ENCODE data around the gene PRSS38. TPM values are rescaled to one million over a fixed set of nuclear protein-coding genes. Genes with fewer than 3 reads are reported as not detected.

Gene PRSS38
- polyA plus RNA-seq, 2 of the 4 experiments (the other 2 are of a cell fraction), result not detected

- no peaks in the 10 kb centered on the region for H3K9me3 ChIP-seq
- TF ChIP-seq MAFK (IDR thresholded peaks at IDR 0.05; ENCODE audit: partially characterized antibody), result no peak
- no peak for TF ChIP-seq JUN (IDR thresholded peaks at IDR 0.05)
- TF ChIP-seq HOXA7 (CRISPR knock-in tag; IDR thresholded peaks at IDR 0.05), result no peak
- TF ChIP-seq RFX5 (IDR thresholded peaks at IDR 0.05), result no peak
- TF ChIP-seq HOXB5 (CRISPR knock-in tag; IDR thresholded peaks at IDR 0.05), result no peak
- FAIRE-seq, result no peak
- no peak; a peak in 1 of 6 replicates for ATAC-seq
- no peaks in the 10 kb centered on the region for H3K4me1 ChIP-seq
- H3K27ac ChIP-seq, result no peak overlapping the region
- POLR2A ChIA-PET, result no interaction called here
- CTCF ChIA-PET, result interaction anchor here (0.8 to 1.8 kb wide), 4 partner anchors 14 to 246 kb away, joined by 3 to 8 read pairs (median 4); no protein-coding TSS in a partner anchor
- H3K4me3 ChIP-seq, result no peak overlapping the region
- H3K4me2 ChIP-seq, result no peak overlapping the region
- DNase-seq (ENCODE audit: low read depth in 1 of 2, low spot score in 1 of 2), result no peak
- 69% methylated on average over 9 of the region's 11 CpGs for WGBS (ENCODE audit: missing lambda C conversion rate)
Observed at GRCh38 chr1:227794817-227795192, 20.7 kb upstream of the PRSS38 start.

GRCh38 chr1:227795732-227796131, 19.7 kb upstream of the PRSS38 start:
- DNase-seq (ENCODE audit: low read depth in 1 of 2, low spot score in 1 of 2) (no peak), FAIRE-seq (no peak), ATAC-seq (no peak)
- TF ChIP-seq CHD2 (IDR thresholded peaks at IDR 0.05; ENCODE audit: low read length, partially characterized antibody) (no peak), HEYL (CRISPR knock-in tag; IDR thresholded peaks at IDR 0.05) (no peak), HOXB5 (CRISPR knock-in tag; IDR thresholded peaks at IDR 0.05) (no peak), MAFK (IDR thresholded peaks at IDR 0.05; ENCODE audit: partially characterized antibody) (no peak), KDM5A (IDR thresholded peaks at IDR 0.05) (no peak)
- no peak overlapping the region for H3K27ac ChIP-seq
- POLR2A ChIA-PET, result no interaction called here
- CTCF ChIA-PET, result interaction anchor here (0.8 to 1.8 kb wide), 4 partner anchors 10 to 151 kb away, joined by 3 to 6 read pairs (median 4); no protein-coding TSS in a partner anchor
- H3K4me3 ChIP-seq, result no peak overlapping the region
- H3K4me2 ChIP-seq, result no peak overlapping the region
- H3K9me3 ChIP-seq, result no peaks in the 10 kb centered on the region
- no CpG with 5 or more reads among the region's 6 CpGs for WGBS (ENCODE audit: missing lambda C conversion rate)
- no peaks in the 10 kb centered on the region for H3K4me1 ChIP-seq

- FAIRE-seq (no peak), ATAC-seq (no peak)
- POLR2A ChIA-PET, result no interaction called here
Observed at GRCh38 chr1:227796359-227796915, 19.0 kb upstream of the PRSS38 start.

More at GRCh38 chr1:227796359-227796915, 19.0 kb upstream of the PRSS38 start:
- WGBS (ENCODE audit: missing lambda C conversion rate), result 93% methylated on average over 3 of the region's 5 CpGs
- no peaks in the 10 kb centered on the region for H3K4me1 ChIP-seq
- H3K4me3 ChIP-seq, result no peak overlapping the region
- no peak for TF ChIP-seq CEBPB (IDR thresholded peaks at IDR 0.05)
- TF ChIP-seq PBX3 (IDR thresholded peaks at IDR 0.05), result no peak
- TF ChIP-seq CTCF (IDR thresholded peaks at IDR 0.05), result no peak
- TF ChIP-seq FOSB (CRISPR knock-in tag; IDR thresholded peaks at IDR 0.05), result no peak
- no peak for TF ChIP-seq RAD21 (conservative IDR thresholded peaks at IDR 0.05 in 1 of 2, IDR thresholded peaks at IDR 0.05 in 1 of 2)
- no peak for TF ChIP-seq MAX (IDR thresholded peaks at IDR 0.05)
- no peak for TF ChIP-seq NPAS2 (CRISPR knock-in tag; IDR thresholded peaks at IDR 0.05; ENCODE audit: borderline replicate concordance)
- TF ChIP-seq ELK1 (IDR thresholded peaks at IDR 0.05; ENCODE audit: low read depth, low read length), result no peak
- TF ChIP-seq GATA3 (IDR thresholded peaks at IDR 0.05; ENCODE audit: borderline replicate concordance), result no peak
- no peak for TF ChIP-seq EHMT2 (IDR thresholded peaks at IDR 0.05; ENCODE audit: low read depth)
- TF ChIP-seq HMGXB4 (CRISPR knock-in tag; IDR thresholded peaks at IDR 0.05; ENCODE audit: borderline replicate concordance), result no peak
- no peak for TF ChIP-seq RNF2 (IDR thresholded peaks at IDR 0.05; ENCODE audit: borderline replicate concordance, low read depth)
- CTCF ChIA-PET, result interaction anchor here (1.6 kb wide), 1 partner anchor 10 kb away, joined by 5 read pairs; no protein-coding TSS in a partner anchor
- no peak overlapping the region for H3K27ac ChIP-seq
- DNase-seq (ENCODE audit: low read depth in 1 of 2, low spot score in 1 of 2), result no peak
- H3K4me2 ChIP-seq, result no peak overlapping the region
- H3K9me3 ChIP-seq, result no peaks in the 10 kb centered on the region
